ENCODE data around the gene FOSL1.

Gene FOSL1

DNA sequence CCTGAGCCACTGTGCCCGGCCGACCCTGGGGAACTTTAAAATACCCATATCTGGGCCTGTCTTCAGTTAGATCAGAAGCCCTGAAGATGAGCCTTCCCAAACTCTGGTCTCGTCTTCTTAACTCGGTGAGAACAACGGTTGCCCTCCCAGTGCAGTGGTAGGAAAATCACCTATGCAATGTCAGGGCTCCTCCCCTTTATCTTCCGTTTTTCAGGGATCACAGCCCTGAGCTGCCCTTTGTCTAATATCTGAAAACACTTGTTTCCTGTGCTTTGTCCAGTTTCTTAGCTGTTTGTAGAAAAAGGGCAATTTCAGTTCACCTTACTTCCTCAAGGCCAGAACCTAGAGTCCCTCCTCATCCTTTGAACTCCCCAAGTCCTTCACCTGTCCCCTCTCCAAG is 28.5 kb upstream of the FOSL1 start:
- TF ChIP-seq, protein P1, sequence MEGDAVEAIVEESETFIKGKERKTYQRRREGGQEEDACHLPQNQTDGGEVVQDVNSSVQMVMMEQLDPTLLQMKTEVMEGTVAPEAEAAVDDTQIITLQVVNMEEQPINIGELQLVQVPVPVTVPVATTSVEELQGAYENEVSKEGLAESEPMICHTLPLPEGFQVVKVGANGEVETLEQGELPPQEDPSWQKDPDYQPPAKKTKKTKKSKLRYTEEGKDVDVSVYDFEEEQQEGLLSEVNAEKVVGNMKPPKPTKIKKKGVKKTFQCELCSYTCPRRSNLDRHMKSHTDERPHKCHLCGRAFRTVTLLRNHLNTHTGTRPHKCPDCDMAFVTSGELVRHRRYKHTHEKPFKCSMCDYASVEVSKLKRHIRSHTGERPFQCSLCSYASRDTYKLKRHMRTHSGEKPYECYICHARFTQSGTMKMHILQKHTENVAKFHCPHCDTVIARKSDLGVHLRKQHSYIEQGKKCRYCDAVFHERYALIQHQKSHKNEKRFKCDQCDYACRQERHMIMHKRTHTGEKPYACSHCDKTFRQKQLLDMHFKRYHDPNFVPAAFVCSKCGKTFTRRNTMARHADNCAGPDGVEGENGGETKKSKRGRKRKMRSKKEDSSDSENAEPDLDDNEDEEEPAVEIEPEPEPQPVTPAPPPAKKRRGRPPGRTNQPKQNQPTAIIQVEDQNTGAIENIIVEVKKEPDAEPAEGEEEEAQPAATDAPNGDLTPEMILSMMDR (IDR thresholded peaks at IDR 0.05): no peak

DNA sequence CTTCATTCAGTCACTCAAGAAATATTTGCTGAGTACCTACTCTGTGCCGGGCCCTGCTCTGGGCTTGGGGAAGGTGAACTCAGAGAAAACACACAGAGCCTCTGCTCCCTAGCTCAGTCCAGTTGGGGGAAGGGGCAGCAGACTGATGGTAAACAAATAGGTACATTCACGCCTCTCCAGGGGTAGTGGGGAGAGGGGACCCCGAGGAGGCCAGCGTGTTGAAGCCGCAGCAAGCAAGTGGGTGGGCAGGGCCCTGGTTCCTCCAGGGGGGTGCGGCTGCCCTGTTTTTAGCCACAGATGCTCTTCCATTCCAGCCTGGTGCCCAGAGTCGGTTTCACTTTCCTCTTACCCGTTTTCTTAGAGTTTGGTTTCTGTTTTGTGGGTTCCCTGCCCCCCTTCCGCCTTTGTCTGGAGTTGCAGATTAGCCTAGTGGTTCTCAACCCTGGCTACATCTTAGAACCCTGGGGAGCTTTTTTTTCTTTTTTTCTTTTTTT is 27.8 kb upstream of the FOSL1 start:
- TF ChIP-seq, protein P1 (IDR thresholded peaks at IDR 0.05): no peak

DNA sequence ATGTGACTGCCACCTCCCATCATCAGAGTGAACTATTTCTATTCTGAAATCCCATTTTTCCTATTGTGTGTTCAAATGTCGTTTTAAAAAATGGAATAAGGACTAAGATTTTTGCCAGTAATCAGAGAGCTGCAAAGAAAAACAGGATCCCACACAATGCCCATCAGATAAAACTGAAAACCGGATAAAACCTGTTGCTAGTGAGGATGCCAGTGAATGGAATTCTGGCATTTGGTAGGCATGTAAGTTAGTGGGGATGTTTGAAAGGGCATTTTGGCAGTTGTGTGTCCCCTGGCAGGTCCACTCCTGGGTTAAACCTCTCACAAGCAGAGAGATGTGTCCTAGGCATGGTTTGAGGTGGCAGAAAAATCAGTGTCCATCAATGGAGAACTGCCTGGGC is 25.2 kb upstream of the FOSL1 start:
- TF ChIP-seq, protein P1 (IDR thresholded peaks at IDR 0.05): no peak

DNA sequence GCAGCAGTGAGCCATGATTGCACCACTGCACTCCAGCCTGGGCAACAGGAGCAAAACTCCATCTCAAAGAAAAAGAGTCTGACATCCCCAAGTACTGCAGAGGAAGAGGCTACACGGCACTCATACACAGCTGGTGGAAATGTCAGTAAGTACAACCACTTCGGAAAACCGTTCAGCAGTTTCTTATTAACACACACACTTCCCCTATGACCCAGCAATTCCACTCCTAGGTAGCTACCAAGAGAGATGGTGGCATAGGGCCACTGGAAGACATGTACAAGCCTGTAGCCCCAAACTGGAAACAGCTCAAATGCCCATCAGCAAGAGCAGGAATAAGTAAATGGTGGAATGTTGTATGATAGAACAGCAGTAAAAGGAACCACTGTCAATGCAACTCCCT is 22.4 kb upstream of the FOSL1 start:
- TF ChIP-seq, protein P1 (IDR thresholded peaks at IDR 0.05): no peak

DNA sequence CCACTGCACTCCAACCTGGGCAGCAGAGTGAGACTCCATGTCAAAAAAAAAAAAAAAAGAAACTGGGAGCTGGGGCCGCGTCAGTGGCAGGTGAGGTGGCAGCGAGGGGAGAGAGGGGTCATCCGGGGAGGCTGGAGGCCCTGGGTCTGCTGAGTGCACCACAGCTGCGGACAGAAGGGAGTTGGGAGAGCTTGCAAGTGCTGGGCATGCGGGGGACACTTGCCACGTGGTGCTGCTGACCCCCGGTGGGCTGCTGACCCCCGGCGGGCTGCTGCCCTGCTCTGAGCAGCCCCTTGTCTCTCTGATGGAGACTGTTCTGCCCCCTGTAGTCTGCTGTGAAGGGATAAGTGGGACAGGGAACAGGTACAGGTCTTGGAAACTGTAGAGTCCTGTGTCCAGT is 21.7 kb upstream of the FOSL1 start:
- TF ChIP-seq, protein P1 (IDR thresholded peaks at IDR 0.05): no peak

DNA sequence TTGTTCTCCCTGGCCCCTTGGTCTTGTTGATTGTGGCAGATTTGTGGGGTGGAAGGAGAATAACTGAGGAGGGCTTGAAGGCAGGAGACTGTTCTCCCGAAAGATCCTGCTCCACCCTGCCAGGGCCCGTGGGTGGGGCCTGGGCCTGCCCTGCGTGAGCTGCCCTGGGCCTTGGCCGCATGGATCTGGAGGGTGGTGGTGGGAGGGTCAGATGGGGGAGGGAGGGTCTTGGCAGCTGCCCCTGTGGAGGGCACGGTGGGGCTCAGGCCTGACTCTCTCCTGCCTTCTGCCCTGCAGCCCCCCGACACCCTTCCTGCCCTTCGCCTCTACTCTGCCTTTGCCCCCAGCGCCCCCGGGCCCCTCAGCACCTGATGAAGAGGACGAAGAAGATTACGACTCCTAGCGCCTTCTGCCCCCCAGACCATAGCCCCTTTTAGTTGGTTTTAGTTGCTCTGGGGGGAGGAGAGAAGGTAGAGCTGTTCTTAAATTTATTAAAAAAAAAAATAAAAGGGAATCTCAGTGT is 20.9 kb upstream of the FOSL1 start:
- TF ChIP-seq, protein P1 (IDR thresholded peaks at IDR 0.05): no peak

DNA sequence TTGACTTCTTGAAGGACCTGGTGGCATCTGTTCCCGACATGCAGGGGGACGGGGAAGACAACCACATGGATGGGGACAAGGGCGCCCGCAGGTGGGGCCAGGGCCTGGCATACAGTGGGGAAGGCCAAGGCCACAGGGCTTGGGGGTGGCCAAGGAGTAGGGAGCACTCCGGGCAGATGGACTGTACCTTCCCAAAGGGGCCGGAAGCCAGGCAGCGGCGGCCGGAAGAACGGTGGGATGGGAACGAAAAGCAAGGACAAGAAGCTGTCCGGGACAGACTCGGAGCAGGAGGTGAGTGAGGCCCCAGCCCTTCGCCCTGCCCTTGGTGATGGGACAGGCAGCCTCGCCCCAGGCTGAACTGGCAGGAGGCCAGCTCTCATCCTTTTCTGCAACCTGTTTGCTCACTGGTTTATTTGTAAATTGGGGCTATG is 20.2 kb upstream of the FOSL1 start:
- TF ChIP-seq, protein P1 (IDR thresholded peaks at IDR 0.05): no peak
